ENCODE measurements around the gene UNC13D.
"Not testable (repeated sequence)": the region's sequence is repeated elsewhere in the genome, so short reads cannot be mapped to it uniquely, and the experiment has no call there.

Gene UNC13D

GRCh38 chr17:75815399-75815798 lies 28.8 kb downstream of the UNC13D start:
- WGBS, 2 experiments (ENCODE audit: insufficient coverage in 2 of 2) = 100% methylated on average over 2 to 3 of the region's 3 CpGs
- no peak overlapping the region for H3K27ac ChIP-seq (ENCODE audit: low read depth, low read length, severe bottlenecking)
- H3K4me3 ChIP-seq (ENCODE audit: extremely low read depth, insufficient read depth, low read length, poor library complexity, severe bottlenecking) = no peak overlapping the region
- peaks cover 80% of the 10 kb centered on the region for H3K36me3 ChIP-seq (ENCODE audit: control insufficient read depth, insufficient read depth, low read length)
- peaks cover 14% of the 10 kb centered on the region for H3K4me1 ChIP-seq (ENCODE audit: control insufficient read depth, insufficient read depth, low read length, poor library complexity, severe bottlenecking)
- H3K9me3 ChIP-seq (ENCODE audit: control insufficient read depth, low read length) = no peaks in the 10 kb centered on the region

- WGBS, 2 experiments (ENCODE audit: insufficient coverage in 2 of 2) = 90 to 91% methylated on average over 12 to 13 of the region's 13 CpGs
- H3K9me3 ChIP-seq (ENCODE audit: control insufficient read depth, low read length) = no peaks in the 10 kb centered on the region
- peaks cover 14% of the 10 kb centered on the region for H3K4me1 ChIP-seq (ENCODE audit: control insufficient read depth, insufficient read depth, low read length, poor library complexity, severe bottlenecking)
- H3K4me3 ChIP-seq (ENCODE audit: extremely low read depth, insufficient read depth, low read length, poor library complexity, severe bottlenecking) = no peak overlapping the region
- H3K27ac ChIP-seq (ENCODE audit: low read depth, low read length, severe bottlenecking) = peak overlapping the region; percentile 66
- peaks cover 79% of the 10 kb centered on the region for H3K36me3 ChIP-seq (ENCODE audit: control insufficient read depth, insufficient read depth, low read length)
Measured at GRCh38 chr17:75814900-75815373, 29.3 kb downstream of the UNC13D start.

- 94 to 97% methylated on average over 4 of the region's 6 CpGs for WGBS, 2 experiments (ENCODE audit: insufficient coverage in 2 of 2)
- H3K4me1 ChIP-seq (ENCODE audit: control insufficient read depth, insufficient read depth, low read length, poor library complexity, severe bottlenecking) = peaks cover 14% of the 10 kb centered on the region
- H3K9me3 ChIP-seq (ENCODE audit: control insufficient read depth, low read length) = no peaks in the 10 kb centered on the region
- H3K27ac ChIP-seq (ENCODE audit: low read depth, low read length, severe bottlenecking) = no peak overlapping the region
- H3K4me3 ChIP-seq (ENCODE audit: extremely low read depth, insufficient read depth, low read length, poor library complexity, severe bottlenecking) = no peak overlapping the region
- peaks cover 78% of the 10 kb centered on the region for H3K36me3 ChIP-seq (ENCODE audit: control insufficient read depth, insufficient read depth, low read length)
Measured at GRCh38 chr17:75814021-75814395, 30.2 kb downstream of the UNC13D start.

GRCh38 chr17:75813081-75814020 lies 30.9 kb downstream of the UNC13D start:
- WGBS, 2 experiments (ENCODE audit: insufficient coverage in 2 of 2) = 95 to 98% methylated on average over 13 to 18 of the region's 24 CpGs
- Histone ChIP-seq H3K4me1 (ENCODE audit: control insufficient read depth, insufficient read depth, low read length, poor library complexity, severe bottlenecking) (peaks cover 14% of the 10 kb centered on the region), H3K27ac (ENCODE audit: low read depth, low read length, severe bottlenecking) (no peak overlapping the region), H3K36me3 (ENCODE audit: control insufficient read depth, insufficient read depth, low read length) (peaks cover 71% of the 10 kb centered on the region), H3K9me3 (ENCODE audit: control insufficient read depth, low read length) (no peaks in the 10 kb centered on the region), H3K4me3 (ENCODE audit: extremely low read depth, insufficient read depth, low read length, poor library complexity, severe bottlenecking) (no peak overlapping the region)

- WGBS, 2 experiments (ENCODE audit: insufficient coverage in 2 of 2) = 96 to 97% methylated on average over 24 to 27 of the region's 27 CpGs
- Histone ChIP-seq H3K4me1 (ENCODE audit: control insufficient read depth, insufficient read depth, low read length, poor library complexity, severe bottlenecking) (peaks cover 14% of the 10 kb centered on the region), H3K4me3 (ENCODE audit: extremely low read depth, insufficient read depth, low read length, poor library complexity, severe bottlenecking) (no peak overlapping the region), H3K9me3 (ENCODE audit: control insufficient read depth, low read length) (no peaks in the 10 kb centered on the region), H3K36me3 (ENCODE audit: control insufficient read depth, insufficient read depth, low read length) (peaks cover 62% of the 10 kb centered on the region), H3K27ac (ENCODE audit: low read depth, low read length, severe bottlenecking) (no peak overlapping the region)
Measured at GRCh38 chr17:75812096-75813013, 31.8 kb downstream of the UNC13D start.

- H3K4me1 ChIP-seq (ENCODE audit: control insufficient read depth, insufficient read depth, low read length, poor library complexity, severe bottlenecking) = peaks cover 14% of the 10 kb centered on the region
- 98 to 100% methylated on average over 6 to 7 of the region's 7 CpGs for WGBS, 2 experiments (ENCODE audit: insufficient coverage in 2 of 2)
- H3K27ac ChIP-seq (ENCODE audit: low read depth, low read length, severe bottlenecking) = no peak overlapping the region
- peaks cover 50% of the 10 kb centered on the region for H3K36me3 ChIP-seq (ENCODE audit: control insufficient read depth, insufficient read depth, low read length)
- H3K4me3 ChIP-seq (ENCODE audit: extremely low read depth, insufficient read depth, low read length, poor library complexity, severe bottlenecking) = no peak overlapping the region
- H3K9me3 ChIP-seq (ENCODE audit: control insufficient read depth, low read length) = no peaks in the 10 kb centered on the region
Measured at GRCh38 chr17:75811174-75811573, 33.0 kb downstream of the UNC13D start.

GRCh38 chr17:75810756-75811155 lies 33.4 kb downstream of the UNC13D start:
- Histone ChIP-seq H3K36me3 (ENCODE audit: control insufficient read depth, insufficient read depth, low read length) (peaks cover 46% of the 10 kb centered on the region), H3K4me1 (ENCODE audit: control insufficient read depth, insufficient read depth, low read length, poor library complexity, severe bottlenecking) (peaks cover 14% of the 10 kb centered on the region)
- not testable (repeated sequence) for H3K27ac ChIP-seq (ENCODE audit: low read depth, low read length, severe bottlenecking); H3K9me3 ChIP-seq (ENCODE audit: control insufficient read depth, low read length); H3K4me3 ChIP-seq (ENCODE audit: extremely low read depth, insufficient read depth, low read length, poor library complexity, severe bottlenecking)
- 90 to 100% methylated on average over 10 to 11 of the region's 11 CpGs for WGBS, 2 experiments (ENCODE audit: insufficient coverage in 2 of 2)

- Histone ChIP-seq H3K27ac (ENCODE audit: low read depth, low read length, severe bottlenecking) (no peak overlapping the region), H3K36me3 (ENCODE audit: control insufficient read depth, insufficient read depth, low read length) (peaks cover 43% of the 10 kb centered on the region), H3K4me3 (ENCODE audit: extremely low read depth, insufficient read depth, low read length, poor library complexity, severe bottlenecking) (no peak overlapping the region), H3K4me1 (ENCODE audit: control insufficient read depth, insufficient read depth, low read length, poor library complexity, severe bottlenecking) (peaks cover 10% of the 10 kb centered on the region), H3K9me3 (ENCODE audit: control insufficient read depth, low read length) (no peaks in the 10 kb centered on the region)
- 95 to 100% methylated on average over 1 to 2 of the region's 5 CpGs for WGBS, 2 experiments (ENCODE audit: insufficient coverage in 2 of 2)
Measured at GRCh38 chr17:75810216-75810615, 34.0 kb downstream of the UNC13D start.

GRCh38 chr17:75809631-75810111 lies 34.5 kb downstream of the UNC13D start:
- Histone ChIP-seq H3K9me3 (ENCODE audit: control insufficient read depth, low read length) (no peaks in the 10 kb centered on the region), H3K27ac (ENCODE audit: low read depth, low read length, severe bottlenecking) (no peak overlapping the region), H3K4me1 (ENCODE audit: control insufficient read depth, insufficient read depth, low read length, poor library complexity, severe bottlenecking) (peaks cover 5% of the 10 kb centered on the region), H3K36me3 (ENCODE audit: control insufficient read depth, insufficient read depth, low read length) (peaks cover 40% of the 10 kb centered on the region), H3K4me3 (ENCODE audit: extremely low read depth, insufficient read depth, low read length, poor library complexity, severe bottlenecking) (no peak overlapping the region)
- WGBS, 2 experiments (ENCODE audit: insufficient coverage in 2 of 2) = 94 to 99% methylated on average over 24 of the region's 24 CpGs

- WGBS, 2 experiments (ENCODE audit: insufficient coverage in 2 of 2) = 90 to 98% methylated on average over 8 to 9 of the region's 18 CpGs
Measured at GRCh38 chr17:75808905-75809621, 35.1 kb downstream of the UNC13D start.

More at GRCh38 chr17:75808905-75809621, 35.1 kb downstream of the UNC13D start:
- H3K27ac ChIP-seq (ENCODE audit: low read depth, low read length, severe bottlenecking) = no peak overlapping the region
- peaks cover 39% of the 10 kb centered on the region for H3K36me3 ChIP-seq (ENCODE audit: control insufficient read depth, insufficient read depth, low read length)
- H3K4me1 ChIP-seq (ENCODE audit: control insufficient read depth, insufficient read depth, low read length, poor library complexity, severe bottlenecking) = no peaks in the 10 kb centered on the region
- no peak overlapping the region for H3K4me3 ChIP-seq (ENCODE audit: extremely low read depth, insufficient read depth, low read length, poor library complexity, severe bottlenecking)
- no peaks in the 10 kb centered on the region for H3K9me3 ChIP-seq (ENCODE audit: control insufficient read depth, low read length)

Data from mesodermal cell (in vitro differentiated cells).